ENCODE results near the gene C1orf232. TPM values are rescaled to one million over a fixed set of nuclear protein-coding genes. Genes with fewer than 3 reads are reported as not detected.
A peak's percentile ranks its signal among the peaks of the same experiment; 100 is the strongest.

C1orf232 gene
- total RNA-seq, 4 donors from 2014 or later = not detected

DNA sequence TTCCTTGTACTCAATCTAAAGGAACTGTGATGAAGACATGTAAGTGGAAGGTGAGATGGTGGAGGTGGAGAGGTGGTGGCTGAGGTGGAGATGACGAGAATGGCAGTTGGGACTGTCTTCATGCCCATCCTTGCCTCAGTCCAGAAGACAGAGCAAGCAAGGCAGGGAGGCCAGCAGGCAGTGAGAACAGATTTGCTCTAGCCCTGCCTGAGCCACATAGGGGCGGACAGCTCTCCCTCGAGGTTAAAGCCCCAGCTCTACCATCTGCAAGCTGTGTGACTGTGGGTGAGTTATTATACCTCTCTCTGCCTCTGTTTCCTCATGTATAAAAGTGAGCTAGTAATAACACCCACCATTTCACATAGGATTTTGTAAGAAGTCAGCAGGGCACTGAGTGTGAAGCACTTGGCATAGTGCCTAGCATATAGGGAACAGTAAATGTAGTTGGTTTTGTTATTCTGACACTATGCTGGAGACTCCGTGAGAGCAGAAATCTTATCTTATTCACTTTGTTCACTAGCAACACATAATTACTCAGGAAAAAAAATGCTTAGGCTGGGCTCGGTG lies 14.7 kb downstream of the C1orf232 start:
- Histone ChIP-seq H3K27ac (no peak overlapping the region), H3K4me1 (no peaks in the 10 kb centered on the region), H3K4me3 (no peak overlapping the region), H3K36me3 (no peaks in the 10 kb centered on the region), H3K9me3 (no peaks in the 10 kb centered on the region), H3K27me3 (peaks cover 30% of the 10 kb centered on the region)
- no peak for DNase-seq
- 17 to 58% methylated on average over 2 to 5 of the region's 5 CpGs for WGBS, 2 donors (ENCODE audit: low coverage in 1 of 2)
- intact Hi-C loops (cut with DNase I; ENCODE audit: low total_unique reads) (no loop called here), in situ Hi-C loops (cut with MboI; ENCODE audit: low pct_ligation_motif_present in 1 of 4, low pct_unique_long_range_greater_than_20kb in 1 of 4, low sequenced_read_pairs in 3 of 4) (loop anchor here in 2 of 4 donors (25.0 kb wide), 1 partner anchor 117 kb away; the partner anchor contains the start of gene SLC30A2 (in 2 of the 2))
- no peak for TF ChIP-seq POLR2AphosphoS5 (IDR thresholded peaks at IDR 0.05)
- TF ChIP-seq, protein P1, sequence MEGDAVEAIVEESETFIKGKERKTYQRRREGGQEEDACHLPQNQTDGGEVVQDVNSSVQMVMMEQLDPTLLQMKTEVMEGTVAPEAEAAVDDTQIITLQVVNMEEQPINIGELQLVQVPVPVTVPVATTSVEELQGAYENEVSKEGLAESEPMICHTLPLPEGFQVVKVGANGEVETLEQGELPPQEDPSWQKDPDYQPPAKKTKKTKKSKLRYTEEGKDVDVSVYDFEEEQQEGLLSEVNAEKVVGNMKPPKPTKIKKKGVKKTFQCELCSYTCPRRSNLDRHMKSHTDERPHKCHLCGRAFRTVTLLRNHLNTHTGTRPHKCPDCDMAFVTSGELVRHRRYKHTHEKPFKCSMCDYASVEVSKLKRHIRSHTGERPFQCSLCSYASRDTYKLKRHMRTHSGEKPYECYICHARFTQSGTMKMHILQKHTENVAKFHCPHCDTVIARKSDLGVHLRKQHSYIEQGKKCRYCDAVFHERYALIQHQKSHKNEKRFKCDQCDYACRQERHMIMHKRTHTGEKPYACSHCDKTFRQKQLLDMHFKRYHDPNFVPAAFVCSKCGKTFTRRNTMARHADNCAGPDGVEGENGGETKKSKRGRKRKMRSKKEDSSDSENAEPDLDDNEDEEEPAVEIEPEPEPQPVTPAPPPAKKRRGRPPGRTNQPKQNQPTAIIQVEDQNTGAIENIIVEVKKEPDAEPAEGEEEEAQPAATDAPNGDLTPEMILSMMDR (IDR thresholded peaks at IDR 0.05) = no peak
- no peak for TF ChIP-seq POLR2A (IDR thresholded peaks at IDR 0.05)
- TF ChIP-seq EP300 (IDR thresholded peaks at IDR 0.05; ENCODE audit: low read depth) = no peak

DNA sequence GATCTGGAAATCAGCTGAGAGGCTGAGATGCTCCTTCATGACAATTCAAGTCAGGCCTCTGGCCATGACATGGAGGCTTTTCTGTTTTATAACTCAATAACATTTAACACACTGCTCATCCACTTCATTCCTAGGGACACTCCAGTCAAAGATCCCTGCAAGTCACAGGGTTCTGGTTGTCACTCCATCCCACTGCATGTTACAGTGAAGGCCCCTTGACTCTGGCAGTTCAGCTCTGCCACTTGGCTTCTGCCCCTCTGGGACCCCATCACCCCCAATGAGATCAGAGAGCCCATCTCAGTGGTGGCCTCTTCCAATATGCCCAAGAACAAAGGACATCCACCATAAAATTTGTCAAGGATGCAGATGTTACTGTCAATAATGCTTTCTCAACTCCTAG lies 19.9 kb downstream of the C1orf232 start:
- Histone ChIP-seq H3K4me3 (no peak overlapping the region), H3K27me3 (no peaks in the 10 kb centered on the region), H3K36me3 (no peaks in the 10 kb centered on the region), H3K27ac (no peak overlapping the region), H3K4me1 (no peaks in the 10 kb centered on the region), H3K9me3 (no peaks in the 10 kb centered on the region)
- TF ChIP-seq EP300 (IDR thresholded peaks at IDR 0.05; ENCODE audit: low read depth) = no peak
- no peak for TF ChIP-seq POLR2AphosphoS5 (IDR thresholded peaks at IDR 0.05)
- TF ChIP-seq, protein P1 (IDR thresholded peaks at IDR 0.05) = no peak
- TF ChIP-seq POLR2A (IDR thresholded peaks at IDR 0.05) = no peak
- no peak for DNase-seq
- in situ Hi-C loops (cut with MboI; ENCODE audit: low pct_ligation_motif_present in 1 of 4, low pct_unique_long_range_greater_than_20kb in 1 of 4, low sequenced_read_pairs in 3 of 4) = loop anchor here (5.0 to 25.0 kb wide), 4 partner anchors 42 to 112 kb away; partner anchors contain the start of gene SLC30A2 (in 2 of the 4)
- intact Hi-C loops (cut with DNase I; ENCODE audit: low total_unique reads) = loop anchor here (10.0 kb wide), 1 partner anchor 114 kb away; no protein-coding TSS in a partner anchor

DNA sequence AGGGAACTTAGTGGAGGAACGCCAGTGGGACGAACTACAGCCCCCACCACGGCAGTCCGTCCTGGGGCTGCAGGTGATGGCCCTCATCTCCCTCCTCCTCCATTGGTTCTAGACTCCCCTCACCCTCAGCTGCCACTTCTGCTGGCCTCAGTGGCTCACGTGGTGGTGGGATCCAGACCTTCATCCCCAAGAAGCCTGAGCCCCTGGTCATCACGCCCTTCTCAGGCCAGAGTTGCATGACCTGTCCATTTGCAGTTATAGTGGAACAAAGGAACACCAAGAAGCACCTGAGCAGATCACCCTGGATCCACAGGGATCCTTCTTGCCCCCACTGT lies 22.8 kb downstream of the C1orf232 start:
- no peaks in the 10 kb centered on the region for H3K9me3 ChIP-seq
- no peak for DNase-seq
- TF ChIP-seq POLR2A (IDR thresholded peaks at IDR 0.05) (no peak), EP300 (IDR thresholded peaks at IDR 0.05; ENCODE audit: low read depth) (no peak), POLR2AphosphoS5 (IDR thresholded peaks at IDR 0.05) (no peak)
- TF ChIP-seq, protein P1 (IDR thresholded peaks at IDR 0.05) = no peak
- WGBS, 2 donors (ENCODE audit: low coverage in 1 of 2) = 30 to 53% methylated on average over 4 to 6 of the region's 6 CpGs
- H3K4me3 ChIP-seq = no peak overlapping the region
- no peaks in the 10 kb centered on the region for H3K27me3 ChIP-seq
- no peak overlapping the region for H3K27ac ChIP-seq
- in situ Hi-C loops (cut with MboI; ENCODE audit: low pct_ligation_motif_present in 1 of 4, low pct_unique_long_range_greater_than_20kb in 1 of 4, low sequenced_read_pairs in 3 of 4) (loop anchor here (5.0 to 25.0 kb wide), 4 partner anchors 39 to 109 kb away; partner anchors contain the start of gene SLC30A2 (in 2 of the 4)), intact Hi-C loops (cut with DNase I; ENCODE audit: low total_unique reads) (loop anchor here (1.0 to 10.0 kb wide), 2 partner anchors 41 to 111 kb away; no protein-coding TSS in a partner anchor)
- H3K4me1 ChIP-seq = no peaks in the 10 kb centered on the region
- H3K36me3 ChIP-seq = no peaks in the 10 kb centered on the region

DNA sequence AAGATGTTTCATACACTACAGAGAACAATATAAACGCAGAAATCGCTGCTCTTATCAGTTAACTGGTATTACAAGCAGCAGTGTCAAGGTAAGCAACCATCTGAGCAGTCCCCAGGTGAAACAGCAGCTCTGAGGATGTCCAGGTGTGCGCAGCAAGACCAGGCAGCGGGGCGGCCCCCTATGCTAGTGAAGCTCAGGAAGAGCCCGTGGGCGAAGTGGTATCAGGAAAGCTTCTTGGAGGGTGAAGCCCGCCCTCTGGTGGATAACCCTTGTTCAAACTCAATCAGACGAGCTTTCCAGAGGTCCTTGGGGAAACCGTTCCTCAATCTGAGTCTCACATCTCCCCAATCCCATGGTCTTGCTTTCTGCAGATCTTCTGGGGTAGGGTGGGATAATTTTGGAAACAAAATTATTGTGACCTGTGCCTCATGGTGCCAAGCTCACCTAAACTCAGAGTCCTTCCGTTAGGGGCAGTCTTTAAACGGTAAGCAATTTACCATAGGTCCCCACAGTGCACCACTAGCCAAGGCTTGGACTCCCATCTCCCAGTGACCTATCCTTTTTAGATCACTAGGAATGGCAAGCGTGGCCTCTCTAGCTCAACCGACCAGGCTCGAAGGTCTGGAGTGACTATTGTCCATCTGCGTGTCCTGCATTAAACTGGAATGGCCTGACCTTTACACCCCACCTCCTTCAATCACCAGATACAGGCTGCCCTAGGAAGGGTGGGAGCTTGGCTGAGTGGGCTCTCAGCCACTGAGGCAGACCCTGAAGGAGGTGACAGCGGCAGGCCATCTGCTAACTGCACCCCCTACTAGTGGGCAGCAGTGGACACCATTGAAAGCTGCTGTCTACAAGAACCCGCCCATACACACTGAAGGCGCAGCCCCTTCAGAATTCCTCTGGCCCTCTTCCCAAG lies 23.5 kb downstream of the C1orf232 start:
- intact Hi-C loops (cut with DNase I; ENCODE audit: low total_unique reads) (loop anchor here (1.0 to 10.0 kb wide), 2 partner anchors 40 to 110 kb away; no protein-coding TSS in a partner anchor), in situ Hi-C loops (cut with MboI; ENCODE audit: low pct_ligation_motif_present in 1 of 4, low pct_unique_long_range_greater_than_20kb in 1 of 4, low sequenced_read_pairs in 3 of 4) (loop anchor here (5.0 to 25.0 kb wide), 4 partner anchors 38 to 108 kb away; partner anchors contain the start of gene SLC30A2 (in 2 of the 4))
- 27 to 40% methylated on average over 2 to 18 of the region's 19 CpGs for WGBS, 2 donors (ENCODE audit: low coverage in 1 of 2)
- H3K4me1 ChIP-seq = no peaks in the 10 kb centered on the region
- H3K9me3 ChIP-seq = no peaks in the 10 kb centered on the region
- H3K27me3 ChIP-seq = no peaks in the 10 kb centered on the region
- DNase-seq = peak; percentile 87
- no peak overlapping the region for H3K4me3 ChIP-seq
- H3K27ac ChIP-seq = no peak overlapping the region
- no peaks in the 10 kb centered on the region for H3K36me3 ChIP-seq
- no peak for TF ChIP-seq POLR2AphosphoS5 (IDR thresholded peaks at IDR 0.05)
- TF ChIP-seq, protein P1 (IDR thresholded peaks at IDR 0.05) = peak; percentile 77 to 87 (median 79)
- TF ChIP-seq EP300 (IDR thresholded peaks at IDR 0.05; ENCODE audit: low read depth) = no peak
- TF ChIP-seq POLR2A (IDR thresholded peaks at IDR 0.05) = no peak

Measured in transverse colon (tissue), 4 donors.